ENCODE measurements around the gene IFRD2. TPM values are rescaled to one million over a fixed set of nuclear protein-coding genes. Genes with fewer than 3 reads are reported as not detected.

IFRD2 gene
- total and polyA plus RNA-seq, 9 of the 15 experiments (the other 6 are each of a cell fraction or from before 2014, with no cell fraction given), result 30.5 to 115 (median 52.8) TPM

DNA sequence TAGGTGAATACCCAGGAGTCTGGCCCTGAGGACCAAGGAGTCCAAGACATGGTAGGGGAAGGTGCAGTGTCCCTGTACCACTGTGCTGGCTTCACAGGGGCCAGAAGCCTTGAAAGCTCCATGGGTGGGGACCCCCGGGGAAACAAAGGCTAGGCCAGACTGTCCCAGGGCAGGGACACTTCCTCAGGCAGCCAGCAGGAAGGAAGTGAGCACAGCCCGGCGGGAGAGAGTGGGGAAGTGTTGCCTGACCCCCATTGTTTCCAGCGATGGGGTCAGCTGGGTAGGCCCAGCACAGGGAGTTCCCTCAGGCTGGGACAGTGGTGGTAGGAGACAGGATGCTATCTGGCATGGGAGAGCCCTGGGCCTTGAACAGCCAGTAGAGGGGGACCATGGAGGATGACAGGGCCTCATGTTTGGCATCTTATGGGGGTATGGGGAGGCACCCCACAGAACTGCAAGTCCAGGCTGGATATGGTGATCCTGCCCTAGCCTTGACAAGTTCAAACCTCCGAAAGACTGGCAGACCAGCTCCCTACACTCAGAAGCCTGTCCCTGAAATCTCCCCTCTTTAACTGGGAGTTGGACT lies 31.5 kb upstream of the IFRD2 start:
- POLR2A ChIA-PET, result interaction anchor here (1.0 to 1.2 kb wide), 3 partner anchors 12 to 20 kb away, joined by 3 to 4 read pairs (median 3); partner anchors contain the start of gene HYAL1
- FAIRE-seq, result no peak

More for the DNA sequence above, 31.5 kb upstream of the IFRD2 start:
- no TSS peak for BruUV-seq (replicated peaks)
- DNase-seq (ENCODE audit: extremely low read depth in 1 of 4, low spot score in 3 of 4) (no peak), ATAC-seq (no peak)
- Histone ChIP-seq H3K27me3 (ENCODE audit: control insufficient read depth in 2 of 2, insufficient read depth in 2 of 2, low read length in 2 of 2) (no peaks in the 10 kb centered on the region), H3K4me3 (no peak overlapping the region), H3K9me1 (ENCODE audit: control insufficient read depth, insufficient read depth, low read length) (no peaks in the 10 kb centered on the region), H3K9me3 (replicated peaks; ENCODE audit: control insufficient read depth, insufficient read depth, low read depth, low read length) (no peaks in the 10 kb centered on the region), H4K20me1 (replicated peaks; ENCODE audit: control insufficient read depth, insufficient read depth, low read length) (no peaks in the 10 kb centered on the region), H3K36me3 (ENCODE audit: control insufficient read depth, insufficient read depth, low read length) (peaks cover 35% of the 10 kb centered on the region; the same call in 2 of the 3 replicates), H3K9ac (ENCODE audit: insufficient read depth in 1 of 2, low read depth in 2 of 2, low read length in 2 of 2) (peak overlapping the region in 1 of 2 experiments; percentile 55; a peak in 1 of 4 replicates), H3K4me1 (replicated peaks in 1 of 2; ENCODE audit: control insufficient read depth in 2 of 2, insufficient read depth in 2 of 2, low read length in 2 of 2) (peaks cover 25 to 60% of the 10 kb centered on the region in 2 experiments; a peak in 4 of 5 replicates), H3K79me2 (ENCODE audit: control insufficient read depth, insufficient read depth, low read length) (peaks cover 36% of the 10 kb centered on the region), H2AFZ (ENCODE audit: low read depth, low read length) (no peak overlapping the region), H3K27ac (ENCODE audit: extremely low read depth, low read depth, low read length) (peak overlapping the region; percentile 33; the same call in 1 of the 3 replicates), H3K4me2 (ENCODE audit: insufficient read depth, low read length) (no peak overlapping the region)
- in situ Hi-C loops (cut with MboI) (no loop called here), intact Hi-C loops (cut with micrococcal nuclease) (loop anchor here (1.0 to 2.0 kb wide), 3 partner anchors 49 to 135 kb away; no protein-coding TSS in a partner anchor)
- CTCF ChIA-PET (ENCODE audit: low intra/inter-chr PET ratio), result interaction anchor here (2.1 kb wide), 1 partner anchor 97 kb away, joined by 6 read pairs; no protein-coding TSS in a partner anchor
- 80% methylated on average over 5 of the region's 5 CpGs for WGBS (ENCODE audit: insufficient coverage, low coverage, missing lambda C conversion rate)
- no peak for TF ChIP-seq SMARCA5 (IDR thresholded peaks at IDR 0.05)
- no peak for TF ChIP-seq ZBTB26 (CRISPR knock-in tag; IDR thresholded peaks at IDR 0.05)
- TF ChIP-seq ATF2 (CRISPR knock-in tag; IDR thresholded peaks at IDR 0.05), result no peak
